HS-5 (cell line): ENCODE measurements around the gene DENND1B.
A peak's percentile ranks its signal among the peaks of the same experiment; 100 is the strongest.
"Not testable (repeated sequence)": the region's sequence is repeated elsewhere in the genome, so short reads cannot be mapped to it uniquely, and the experiment has no call there.

ENCODE experiments used
- DNase-seq: peaks from one replicate; pipeline ENCODE4 v3.0.0-alpha.2; 2012; ENCODE audit warnings: low read depth

The DENND1B gene

DNA sequence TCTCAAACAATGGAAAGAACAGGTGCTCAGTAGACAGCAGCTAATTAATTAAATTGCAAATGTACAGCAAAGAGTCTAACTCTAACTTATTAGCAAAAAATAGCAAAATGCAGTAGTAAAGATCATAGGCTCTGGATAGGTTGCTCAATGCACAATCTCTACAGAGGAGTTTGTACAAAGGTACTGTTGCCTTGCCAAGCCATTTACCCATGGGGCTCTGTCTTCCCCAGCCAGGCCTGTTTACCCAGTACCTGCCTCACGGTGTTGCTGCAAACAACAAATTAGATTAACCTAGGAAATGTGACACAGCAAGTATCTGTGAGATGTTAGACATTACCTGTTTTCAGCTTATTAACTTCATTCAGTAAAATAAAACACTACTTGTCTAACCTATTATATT lies 222.0 kb downstream of the DENND1B start:
- no peak for DNase-seq

DNA sequence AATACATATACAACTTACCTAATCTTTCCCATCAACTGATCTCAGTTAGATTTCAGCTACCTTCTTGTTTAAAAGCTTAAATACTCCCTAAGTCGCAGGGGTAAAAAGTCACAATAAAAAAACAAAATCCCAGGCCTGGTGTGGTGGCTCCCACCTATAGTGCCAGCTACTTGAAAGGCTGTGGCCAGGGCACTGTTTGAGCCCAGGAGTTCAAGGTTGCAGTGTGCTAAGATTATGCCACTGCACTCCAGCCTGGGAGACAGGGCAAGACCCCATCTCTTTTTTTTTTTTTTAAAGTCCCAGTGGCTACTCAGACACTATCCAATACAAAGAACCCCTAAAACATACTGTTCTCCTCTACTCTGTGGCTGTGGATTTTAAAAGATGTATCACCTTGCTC lies 228.3 kb downstream of the DENND1B start:
- DNase-seq, result no peak

- no peak for DNase-seq
Measured at GRCh38 chr1:197544553-197544952, 230.7 kb downstream of the DENND1B start.

- no peak for DNase-seq
Measured at GRCh38 chr1:197544130-197544529, 231.2 kb downstream of the DENND1B start.

- DNase-seq, result no peak
Measured at GRCh38 chr1:197541411-197541810, 233.9 kb downstream of the DENND1B start.

DNA sequence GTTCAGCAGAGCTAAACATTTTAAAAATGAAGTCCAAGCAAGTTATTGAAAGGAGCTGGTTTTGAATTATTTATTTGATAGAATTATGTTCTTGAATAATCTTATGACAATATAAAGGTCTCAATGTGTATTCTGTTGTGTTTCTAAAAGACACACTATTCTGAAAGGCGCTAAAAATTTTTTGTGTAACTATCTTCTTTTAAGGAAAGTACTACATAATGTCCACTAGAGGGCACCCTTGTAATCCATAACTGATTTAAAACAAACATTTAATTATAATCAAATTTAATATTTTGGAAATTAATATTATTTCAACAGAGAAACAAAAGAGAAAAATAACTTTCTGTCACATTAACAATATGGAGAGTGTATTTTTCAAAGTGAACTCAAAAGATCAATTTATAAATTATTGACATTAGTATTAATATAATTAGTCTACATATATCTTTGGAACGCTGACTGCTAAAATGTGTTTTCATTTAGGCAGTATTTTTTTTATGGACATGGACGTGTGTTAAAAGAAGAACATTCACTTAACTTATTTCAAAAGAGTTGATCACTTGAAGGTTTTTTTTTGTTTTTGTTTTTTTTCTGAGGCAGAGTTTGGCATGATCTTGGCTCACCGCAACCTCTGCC lies 248.4 kb downstream of the DENND1B start:
- no peak for DNase-seq

DNA sequence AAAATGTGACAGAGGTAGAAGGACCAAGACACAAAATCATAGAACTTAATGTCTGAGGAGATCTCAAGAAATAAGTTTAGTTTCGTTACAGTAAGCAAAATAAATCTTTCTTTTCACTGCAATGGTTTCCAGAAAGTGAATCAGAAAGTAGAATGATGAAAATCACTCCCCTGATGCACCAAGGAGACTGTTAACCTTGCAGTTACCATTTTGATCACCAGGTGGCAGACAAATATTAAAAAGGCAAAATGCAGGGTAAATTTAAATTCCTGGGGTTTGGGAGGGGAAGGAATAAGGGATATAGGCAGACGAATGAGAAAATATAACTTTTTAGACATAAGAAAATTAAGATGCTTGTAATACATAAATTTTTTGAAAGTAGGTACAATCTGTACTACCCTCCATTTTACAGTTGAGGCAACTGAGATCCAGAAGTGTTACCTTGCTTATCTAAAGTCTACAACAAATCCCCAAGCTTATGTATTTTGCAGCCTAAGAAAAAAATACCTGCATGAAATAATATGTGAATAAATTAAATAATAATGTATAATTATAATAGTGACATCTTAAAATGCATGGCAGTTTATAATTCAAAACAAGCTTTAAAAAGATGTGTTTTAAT lies 254.1 kb downstream of the DENND1B start:
- peak; percentile 15 for DNase-seq

DNA sequence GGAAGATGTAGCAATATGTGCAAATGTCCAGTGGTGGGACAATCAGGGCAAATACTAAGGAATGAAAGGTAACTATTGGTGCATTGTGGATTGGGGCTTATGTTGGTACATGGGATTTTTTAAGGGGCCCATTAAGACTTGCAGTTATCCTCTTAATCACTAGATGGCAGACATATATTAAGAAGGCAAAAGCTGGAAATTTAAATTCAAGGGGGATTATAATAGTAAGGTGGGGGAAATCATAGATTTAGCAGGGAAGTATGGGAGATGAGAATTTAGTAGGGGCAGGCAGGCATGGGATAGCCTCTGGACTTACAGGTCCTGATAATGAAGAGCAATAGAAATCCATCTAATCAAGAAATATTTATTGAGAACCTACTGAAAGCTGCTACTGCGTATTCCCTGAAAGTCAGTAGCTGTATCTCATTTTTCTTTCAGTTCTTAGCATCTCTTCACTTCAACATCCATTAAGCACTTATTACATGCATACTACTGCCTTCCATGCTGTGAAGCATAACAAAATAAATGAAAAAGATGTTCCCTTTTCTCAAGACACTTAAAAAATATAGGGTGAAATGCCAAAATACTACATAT lies 255.4 kb downstream of the DENND1B start:
- DNase-seq, result no peak

GRCh38 chr1:197515421-197515820 lies 259.9 kb downstream of the DENND1B start:
- no peak for DNase-seq

- DNase-seq, result no peak
Measured at GRCh38 chr1:197510691-197511378, 264.4 kb downstream of the DENND1B start.

DNA sequence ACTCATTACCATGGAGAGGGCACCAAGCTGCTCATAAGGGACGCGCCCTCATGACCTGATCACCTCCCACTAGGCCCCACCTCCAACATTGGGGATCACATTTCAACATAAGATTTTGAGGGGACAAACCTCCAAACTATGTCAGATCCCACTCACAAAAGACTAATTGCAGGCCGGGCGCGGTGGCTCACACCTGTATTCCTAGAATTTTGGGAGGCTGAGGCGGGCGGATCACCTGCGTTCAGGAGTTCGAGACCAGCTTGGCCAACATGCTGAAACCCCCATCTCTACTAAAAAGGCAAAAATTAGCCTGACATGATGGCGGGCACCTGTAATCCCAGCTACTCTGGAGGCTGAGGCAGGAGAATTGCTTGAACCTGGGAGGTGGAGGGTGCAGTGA lies 278.6 kb downstream of the DENND1B start:
- no peak for DNase-seq

DNA sequence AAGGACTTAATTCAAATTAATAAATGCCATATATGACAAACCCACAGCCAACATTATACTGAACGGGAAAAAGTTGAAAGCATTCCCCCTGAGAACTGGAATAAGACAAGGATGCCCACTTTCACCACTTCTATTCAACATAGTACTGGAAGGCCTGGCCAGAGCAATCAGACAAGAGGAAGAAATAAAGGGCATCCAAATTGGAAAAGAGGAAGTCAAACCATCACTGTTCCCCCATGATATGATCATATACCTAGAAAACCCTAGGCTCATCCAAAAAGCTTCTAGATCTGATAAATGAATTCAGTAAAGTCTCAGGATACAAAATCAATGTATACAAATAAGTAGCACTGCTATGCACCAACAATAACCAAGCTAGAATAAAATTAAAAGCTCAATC lies 283.8 kb downstream of the DENND1B start:
- not testable (repeated sequence) for DNase-seq

- no peak for DNase-seq
Measured at GRCh38 chr1:197486946-197487345, 288.3 kb downstream of the DENND1B start.

- no peak for DNase-seq
Measured at GRCh38 chr1:197485790-197486189, 289.5 kb downstream of the DENND1B start.

DNA sequence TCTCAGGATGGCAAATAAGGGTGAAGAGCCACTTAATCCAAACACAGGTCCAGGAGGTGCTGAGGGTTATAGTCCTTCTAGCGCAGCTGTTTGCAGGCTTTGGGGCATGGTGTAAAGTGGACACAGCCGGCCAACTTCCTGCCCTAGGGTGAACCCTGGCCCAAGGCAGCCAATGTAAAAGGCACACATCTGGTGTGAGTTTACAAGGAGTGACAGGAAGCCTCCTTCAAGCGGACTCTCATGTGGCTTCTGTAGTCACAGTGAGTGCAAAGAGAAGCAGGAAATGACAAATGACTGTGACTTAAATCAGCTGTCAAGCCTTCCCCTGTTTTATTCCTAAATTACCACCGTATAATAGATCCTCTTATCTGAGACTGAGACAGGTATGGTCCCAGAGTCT lies 294.2 kb downstream of the DENND1B start:
- no peak for DNase-seq

- DNase-seq, result no peak
Measured at GRCh38 chr1:197480446-197480845, 294.8 kb downstream of the DENND1B start.

DNA sequence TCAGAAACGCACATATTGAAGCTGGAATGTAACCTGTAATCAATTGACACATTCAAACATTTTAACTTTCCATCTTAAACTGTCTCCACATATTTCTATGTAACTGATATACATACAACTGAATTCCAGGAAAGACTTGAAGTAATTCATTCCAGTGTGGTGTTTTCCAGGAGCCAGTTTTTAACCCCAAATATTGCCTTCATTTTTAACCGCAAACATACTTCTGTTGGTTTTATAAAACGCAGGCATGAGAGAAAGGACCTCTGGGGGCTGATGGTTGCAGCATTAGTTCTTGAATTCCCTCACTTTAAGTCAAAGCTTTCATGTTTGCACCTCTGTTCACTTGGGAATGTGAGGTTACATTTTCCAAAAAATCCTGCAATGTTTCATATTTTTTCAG lies 303.1 kb downstream of the DENND1B start:
- DNase-seq, result no peak

DNA sequence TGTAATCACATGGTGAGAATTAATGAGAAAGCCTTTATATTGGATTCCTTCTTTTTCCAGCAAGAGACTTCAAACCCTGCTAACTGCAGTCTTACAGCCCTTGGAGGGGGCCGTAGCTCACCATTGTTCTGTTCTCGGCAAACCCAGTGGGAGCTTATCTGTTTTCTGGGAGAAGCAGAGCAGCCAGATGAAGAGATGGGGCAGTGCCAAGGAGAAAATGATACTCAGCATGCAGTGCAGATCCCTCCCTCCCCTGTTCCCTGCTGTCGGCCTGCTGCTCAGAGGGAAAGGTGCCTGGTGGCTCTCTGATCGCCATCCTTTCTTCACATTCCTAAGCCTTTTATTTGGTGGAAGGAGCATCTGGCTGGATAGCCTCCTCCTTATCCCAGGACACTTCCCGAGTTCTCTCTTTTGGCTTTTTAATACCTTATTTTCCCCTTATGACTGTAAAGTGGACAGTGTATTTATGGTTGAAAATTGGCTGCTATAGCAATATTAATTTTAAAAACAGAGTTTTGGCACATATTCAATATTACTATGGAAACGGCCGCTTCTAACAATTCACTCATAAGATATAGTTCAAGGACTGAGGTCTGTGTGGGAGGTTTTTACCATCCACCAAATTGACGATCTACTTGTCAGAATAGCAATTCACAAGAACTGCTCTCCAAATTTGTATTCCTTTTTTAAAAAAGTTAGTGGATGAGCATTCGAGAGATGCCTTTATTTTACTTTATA lies 303.9 kb downstream of the DENND1B start:
- DNase-seq, result no peak

- no peak for DNase-seq
Measured at GRCh38 chr1:197470330-197470729, 304.9 kb downstream of the DENND1B start.

GRCh38 chr1:197469620-197470210 lies 305.6 kb downstream of the DENND1B start:
- no peak for DNase-seq

GRCh38 chr1:197468543-197469175 lies 306.6 kb downstream of the DENND1B start:
- DNase-seq, result no peak

GRCh38 chr1:197467881-197468280 lies 307.4 kb downstream of the DENND1B start:
- no peak for DNase-seq
